ENCODE results near the gene EWSR1.
"Not testable (repeated sequence)": the region's sequence is repeated elsewhere in the genome, so short reads cannot be mapped to it uniquely, and the experiment has no call there.

EWSR1 gene

GRCh38 chr22:29339381-29340235 lies 71.5 kb downstream of the EWSR1 start:
- no peak for DNase-seq (ENCODE audit: low read depth)

- no peak for DNase-seq (ENCODE audit: low read depth)
Observed at GRCh38 chr22:29340566-29340965, 72.5 kb downstream of the EWSR1 start.

- DNase-seq (ENCODE audit: low read depth), result no peak
Observed at GRCh38 chr22:29341056-29341848, 73.2 kb downstream of the EWSR1 start.

- DNase-seq (ENCODE audit: low read depth), result no peak
Observed at GRCh38 chr22:29341849-29342127, 73.7 kb downstream of the EWSR1 start.

GRCh38 chr22:29342177-29342576 lies 74.1 kb downstream of the EWSR1 start:
- DNase-seq (ENCODE audit: low read depth), result no peak

- no peak for DNase-seq (ENCODE audit: low read depth)
Observed at GRCh38 chr22:29342577-29343312, 74.7 kb downstream of the EWSR1 start.

- no peak for DNase-seq (ENCODE audit: low read depth)
Observed at GRCh38 chr22:29343313-29343805, 75.3 kb downstream of the EWSR1 start.

GRCh38 chr22:29344137-29344536 lies 76.1 kb downstream of the EWSR1 start:
- no peak for DNase-seq (ENCODE audit: low read depth)

- not testable (repeated sequence) for DNase-seq (ENCODE audit: low read depth)
Observed at GRCh38 chr22:29344889-29345288, 76.8 kb downstream of the EWSR1 start.

GRCh38 chr22:29345932-29346331 lies 77.9 kb downstream of the EWSR1 start:
- no peak for DNase-seq (ENCODE audit: low read depth)

GRCh38 chr22:29346659-29347058 lies 78.6 kb downstream of the EWSR1 start:
- no peak for DNase-seq (ENCODE audit: low read depth)

GRCh38 chr22:29348041-29348440 lies 80.0 kb downstream of the EWSR1 start:
- DNase-seq (ENCODE audit: low read depth), result no peak

GRCh38 chr22:29348956-29349355 lies 80.9 kb downstream of the EWSR1 start:
- DNase-seq (ENCODE audit: low read depth), result no peak
